Muscle of leg (tissue), 11 donors: ENCODE data around the gene TBC1D14. TPM values are rescaled to one million over a fixed set of nuclear protein-coding genes. Genes with fewer than 3 reads are reported as not detected.

Experiments used
- DNase-seq: peaks from one replicate; pipeline ENCODE4 v3.0.0; 2013
- H3K27ac ChIP-seq: one replicate; pipeline ENCODE4 v1.5.1; 2013; ENCODE audit warnings: mild to moderate bottlenecking, low read length, control low read depth
- H3K27me3 ChIP-seq: one replicate; pipeline ENCODE4 v1.6.1; 2013; ENCODE audit warnings: low read length; ENCODE audit not compliant: control insufficient read depth, insufficient read depth
- H3K36me3 ChIP-seq: one replicate; pipeline ENCODE4 v1.6.1; 2013; ENCODE audit warnings: low read length; ENCODE audit not compliant: control insufficient read depth, insufficient read depth
- H3K4me1 ChIP-seq: one replicate; pipeline ENCODE4 v1.6.1; 2013; ENCODE audit warnings: low read length; ENCODE audit not compliant: control insufficient read depth, insufficient read depth
- H3K4me3 ChIP-seq: one replicate; pipeline ENCODE4 v1.5.1; 2013; ENCODE audit warnings: low read length, control low read depth
- H3K9me3 ChIP-seq: replicated peaks from 2 replicates; pipeline ENCODE4 v1.6.1; 2013; ENCODE audit warnings: low read depth, low read length; ENCODE audit not compliant: control insufficient read depth
- WGBS: methylation state at CpG from one replicate; pipeline ENCODE4 v1.1.5; 2013; ENCODE audit warnings: missing lambda C conversion rate; ENCODE audit not compliant: insufficient coverage; 5-methylcytosine and 5-hydroxymethylcytosine counted together
- polyA plus RNA-seq, 8 donors: library from polyadenylated mRNA; unstranded; fragments of 120-200 nt; gene quantifications; one replicate each; pipeline versions ENCODE4 v1.2.1 to v1.2.3, GENCODE V29; 2013; ENCODE audit warnings: inconsistent platforms in 1 of 8, low replicate concordance in 1 of 8; ENCODE audit not compliant: insufficient read length in 8 of 8, insufficient read depth in 1 of 8
- total RNA-seq: library from RNA; stranded (reverse); fragments of 120-200 nt; gene quantifications from one replicate; pipeline ENCODE4 v1.2.4, GENCODE V29; 2013

The TBC1D14 gene
- total and polyA plus RNA-seq, 9 donors: 31.3 to 45.2 (median 38.7) TPM

- peaks cover 14% of the 10 kb centered on the region for H3K27me3 ChIP-seq
- H3K4me3 ChIP-seq: no peak overlapping the region
- no peaks in the 10 kb centered on the region for H3K9me3 ChIP-seq
- no peaks in the 10 kb centered on the region for H3K36me3 ChIP-seq
- DNase-seq: no peak
- no peak overlapping the region for H3K27ac ChIP-seq
- WGBS: 88% methylated on average over 15 of the region's 18 CpGs
- H3K4me1 ChIP-seq: peaks cover 31% of the 10 kb centered on the region
Observed at GRCh38 chr4:6915041-6916005, 5.7 kb downstream of the TBC1D14 start.

GRCh38 chr4:6916069-6916586, 6.5 kb downstream of the TBC1D14 start:
- WGBS: 85% methylated on average over 11 of the region's 12 CpGs
- Histone ChIP-seq H3K4me3 (no peak overlapping the region), H3K27ac (no peak overlapping the region), H3K36me3 (no peaks in the 10 kb centered on the region), H3K4me1 (peaks cover 25% of the 10 kb centered on the region), H3K27me3 (peaks cover 5% of the 10 kb centered on the region), H3K9me3 (no peaks in the 10 kb centered on the region)
- DNase-seq: no peak

- WGBS: 71% methylated on average over 12 of the region's 15 CpGs
- peak; percentile 25 for DNase-seq
- no peaks in the 10 kb centered on the region for H3K9me3 ChIP-seq
- H3K4me1 ChIP-seq: peaks cover 25% of the 10 kb centered on the region
- no peak overlapping the region for H3K27ac ChIP-seq
- no peaks in the 10 kb centered on the region for H3K27me3 ChIP-seq
- no peak overlapping the region for H3K4me3 ChIP-seq
- H3K36me3 ChIP-seq: no peaks in the 10 kb centered on the region
Observed at GRCh38 chr4:6916587-6917460, 7.2 kb downstream of the TBC1D14 start.

DNA sequence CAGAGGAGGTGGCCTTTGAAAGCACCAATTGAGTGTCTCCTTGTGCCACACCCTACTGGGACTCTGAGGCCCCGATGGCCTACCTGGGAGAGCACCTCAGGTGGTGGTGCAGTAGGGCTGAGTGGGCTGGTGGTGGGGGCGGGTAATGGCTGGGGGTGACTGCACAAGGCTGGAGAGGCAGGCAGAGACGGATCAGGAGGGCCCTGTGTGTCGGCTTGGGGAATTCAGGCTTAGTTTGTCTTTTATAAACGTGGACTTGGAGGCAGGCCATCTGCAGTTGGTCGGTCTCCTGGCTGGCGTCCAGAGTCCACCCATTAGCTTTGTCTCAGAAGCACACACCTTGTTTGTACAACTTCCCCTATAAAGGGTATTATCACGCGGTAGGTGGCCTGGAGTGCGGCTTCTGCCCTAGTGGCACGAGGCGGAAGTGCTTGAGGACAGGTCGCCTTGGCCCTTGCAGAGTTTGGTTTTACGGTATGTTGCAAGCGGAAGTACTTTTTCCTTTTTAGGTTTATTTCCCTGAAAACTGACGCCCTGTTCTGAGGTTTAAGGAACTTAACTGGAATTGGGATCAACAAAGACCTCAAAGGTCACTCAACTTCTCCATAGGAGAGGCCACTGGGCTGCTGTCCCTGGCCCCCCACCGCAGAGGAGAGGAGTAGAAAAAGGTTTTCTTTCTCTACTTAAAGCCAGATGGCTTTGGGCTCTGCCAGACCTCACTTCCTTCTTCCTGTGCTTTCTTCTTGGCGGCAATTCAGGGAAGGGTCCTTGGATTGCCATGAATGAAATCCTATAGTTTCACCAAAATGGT, 8.0 kb downstream of the TBC1D14 start:
- no peak overlapping the region for H3K4me3 ChIP-seq
- H3K36me3 ChIP-seq: no peaks in the 10 kb centered on the region
- no peaks in the 10 kb centered on the region for H3K27me3 ChIP-seq
- WGBS: 44% methylated on average over 11 of the region's 18 CpGs
- DNase-seq: peak; percentile 65
- H3K27ac ChIP-seq: peak overlapping the region; percentile 77
- H3K9me3 ChIP-seq: no peaks in the 10 kb centered on the region
- H3K4me1 ChIP-seq: peaks cover 23% of the 10 kb centered on the region

DNA sequence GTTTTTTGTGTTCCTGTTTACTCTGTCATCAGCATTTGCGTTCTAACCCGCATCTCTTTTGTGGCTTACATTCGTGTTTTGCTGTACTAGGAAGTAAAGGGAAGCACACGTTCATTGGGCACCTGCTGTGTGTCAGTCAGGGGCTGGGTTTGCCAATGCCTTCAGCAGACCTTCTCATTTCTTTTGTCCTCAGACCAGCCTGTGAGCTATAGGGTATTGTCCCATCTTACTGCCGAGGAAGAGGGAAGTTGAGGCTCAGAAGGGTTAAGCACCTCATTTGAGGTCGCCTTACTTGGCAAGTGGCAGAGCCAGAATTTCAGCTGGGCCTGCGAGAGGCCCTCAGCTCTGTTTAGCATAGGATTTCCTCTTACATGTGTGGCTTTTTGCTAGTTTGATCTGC, 8.7 kb downstream of the TBC1D14 start:
- Histone ChIP-seq H3K4me3 (no peak overlapping the region), H3K4me1 (peaks cover 23% of the 10 kb centered on the region), H3K27ac (peak overlapping the region; percentile 77), H3K36me3 (peaks cover 1% of the 10 kb centered on the region), H3K9me3 (no peaks in the 10 kb centered on the region), H3K27me3 (no peaks in the 10 kb centered on the region)
- 28% methylated on average over 3 of the region's 7 CpGs for WGBS
- peak; percentile 40 for DNase-seq

DNA sequence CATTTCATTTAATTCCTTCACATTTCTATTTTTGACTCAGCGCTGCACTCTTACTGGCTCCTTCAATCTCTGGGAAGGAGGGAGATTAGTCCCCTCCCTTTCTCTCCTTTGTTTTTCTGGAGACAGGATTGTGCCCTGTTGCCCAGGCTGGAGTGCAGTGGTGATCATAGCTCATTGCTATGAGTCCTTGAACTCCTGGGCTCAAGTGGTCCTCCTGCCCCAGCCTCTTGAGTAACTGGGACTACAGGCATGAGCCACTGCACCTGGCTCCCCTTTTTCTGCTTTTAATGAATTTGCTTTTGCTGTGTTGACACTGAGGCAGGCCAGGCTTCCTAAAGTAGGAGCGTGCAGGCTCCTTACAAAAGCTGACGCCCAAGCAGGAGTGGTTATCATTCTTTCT, 10.5 kb downstream of the TBC1D14 start:
- no peaks in the 10 kb centered on the region for H3K9me3 ChIP-seq
- no peaks in the 10 kb centered on the region for H3K27me3 ChIP-seq
- H3K4me1 ChIP-seq: peaks cover 23% of the 10 kb centered on the region
- no peak for DNase-seq
- no peak overlapping the region for H3K4me3 ChIP-seq
- H3K36me3 ChIP-seq: peaks cover 18% of the 10 kb centered on the region
- no peak overlapping the region for H3K27ac ChIP-seq
- WGBS: no CpG with 5 or more reads among the region's 3 CpGs

DNA sequence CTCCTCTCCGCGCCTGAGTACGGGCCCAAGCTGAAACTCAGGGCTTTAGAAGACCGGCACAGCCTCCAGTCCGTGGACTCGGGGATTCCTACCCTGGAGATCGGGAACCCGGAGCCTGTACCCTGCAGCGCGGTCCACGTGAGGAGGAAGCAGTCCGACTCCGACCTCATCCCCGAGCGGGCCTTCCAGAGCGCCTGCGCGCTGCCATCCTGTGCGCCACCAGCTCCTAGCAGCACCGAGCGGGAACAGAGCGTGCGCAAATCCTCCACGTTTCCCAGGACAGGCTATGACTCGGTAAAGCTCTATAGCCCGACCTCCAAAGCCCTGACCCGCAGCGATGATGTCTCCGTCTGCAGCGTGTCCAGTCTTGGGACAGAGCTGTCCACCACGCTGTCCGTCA, 13.9 kb downstream of the TBC1D14 start:
- Histone ChIP-seq H3K27ac (no peak overlapping the region), H3K36me3 (peaks cover 23% of the 10 kb centered on the region), H3K4me3 (no peak overlapping the region), H3K9me3 (no peaks in the 10 kb centered on the region), H3K4me1 (peaks cover under 1% of the 10 kb centered on the region), H3K27me3 (no peaks in the 10 kb centered on the region)
- WGBS: 94% methylated on average over 32 of the region's 32 CpGs
- DNase-seq: no peak

DNA sequence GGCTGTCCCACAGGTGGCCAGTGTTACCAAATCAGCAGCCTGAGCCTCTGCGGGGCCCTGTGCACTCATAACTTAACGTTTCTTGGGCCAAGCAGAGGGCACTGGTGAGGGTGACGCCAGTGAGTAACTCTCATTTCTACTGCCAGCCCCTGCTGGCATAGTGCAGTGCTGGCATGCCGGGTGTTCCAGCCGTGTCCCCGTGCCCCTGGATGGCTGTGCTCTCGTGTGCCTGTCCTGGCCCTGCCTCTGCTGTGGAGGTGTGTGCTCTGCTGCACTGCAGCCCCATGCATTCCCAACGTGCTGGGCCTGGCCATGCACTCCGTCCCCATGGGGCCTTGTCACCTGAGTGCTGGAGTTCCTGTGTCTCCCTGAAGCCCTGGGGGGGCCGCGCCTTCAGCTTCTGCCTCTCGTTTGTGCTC, 14.7 kb downstream of the TBC1D14 start:
- no peaks in the 10 kb centered on the region for H3K9me3 ChIP-seq
- H3K27me3 ChIP-seq: no peaks in the 10 kb centered on the region
- H3K27ac ChIP-seq: no peak overlapping the region
- WGBS: 86% methylated on average over 11 of the region's 12 CpGs
- peaks cover 5% of the 10 kb centered on the region for H3K4me1 ChIP-seq
- H3K4me3 ChIP-seq: no peak overlapping the region
- no peak for DNase-seq
- peaks cover 23% of the 10 kb centered on the region for H3K36me3 ChIP-seq

DNA sequence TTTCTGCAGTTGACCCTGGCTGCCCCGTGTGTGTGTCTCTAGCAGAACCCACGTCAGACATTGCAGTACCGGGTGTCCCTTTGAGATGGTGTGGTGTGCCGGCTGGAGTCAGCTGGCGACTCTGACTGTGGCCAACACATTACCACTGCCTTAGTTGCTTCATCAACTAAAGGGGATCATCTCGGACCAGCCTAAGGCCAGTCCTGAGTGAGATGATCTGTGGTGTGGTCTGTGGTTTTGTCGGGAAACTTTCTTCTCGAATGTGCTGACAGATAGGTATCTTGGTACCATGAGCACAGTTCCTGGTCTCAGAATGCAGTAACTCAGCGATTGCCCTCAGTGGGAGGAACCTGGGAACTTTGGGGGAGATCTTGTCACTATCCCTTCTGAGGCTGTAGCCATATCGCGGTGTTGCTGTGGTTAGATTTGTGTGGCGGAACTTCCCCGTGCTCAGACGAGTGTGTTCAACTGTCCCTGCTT, 15.8 kb downstream of the TBC1D14 start:
- Histone ChIP-seq H3K27me3 (no peaks in the 10 kb centered on the region), H3K9me3 (no peaks in the 10 kb centered on the region), H3K27ac (peak overlapping the region; percentile 13), H3K4me1 (peaks cover 14% of the 10 kb centered on the region), H3K36me3 (peaks cover 23% of the 10 kb centered on the region), H3K4me3 (no peak overlapping the region)
- peak; percentile 26 for DNase-seq
- WGBS: 75% methylated on average over 7 of the region's 14 CpGs
